ENCODE results near the gene MRPL46.

The MRPL46 gene

GRCh38 chr15:88433046-88433685 is 34.0 kb downstream of the MRPL46 start:
- Histone ChIP-seq H4K20me1 (ENCODE audit: insufficient read depth, low read length) (no peaks in the 10 kb centered on the region), H3K79me2 (ENCODE audit: insufficient read depth, low read length) (no peaks in the 10 kb centered on the region), H3K27ac (ENCODE audit: low read length) (no peak overlapping the region), H3K9ac (ENCODE audit: low read depth, low read length) (no peak overlapping the region), H3K4me2 (ENCODE audit: insufficient read depth, low read length) (no peak overlapping the region), H3K4me1 (ENCODE audit: insufficient read depth, low read length) (no peaks in the 10 kb centered on the region), H3K27me3 (ENCODE audit: insufficient read depth, low read length, poor library complexity) (no peaks in the 10 kb centered on the region), H3K4me3 (ENCODE audit: low read depth in 1 of 2, low read length in 2 of 2) (no peak overlapping the region), H3K36me3 (ENCODE audit: insufficient read depth, low read length) (no peaks in the 10 kb centered on the region), H3K9me3 (ENCODE audit: insufficient read depth, low read length, severe bottlenecking) (no peaks in the 10 kb centered on the region), H2AFZ (ENCODE audit: low read depth, low read length) (no peak overlapping the region)
- ATAC-seq (ENCODE audit: insufficient read depth, low read depth) (no peak), DNase-seq (no peak)
- TF ChIP-seq CTCF (IDR thresholded peaks at IDR 0.05; ENCODE audit: borderline replicate concordance, extremely low read depth, low read length, poor library complexity, severe bottlenecking): no peak

- no peak for ATAC-seq (ENCODE audit: insufficient read depth, low read depth)
These were observed 35.7 kb downstream of the MRPL46 start for GRCh38 chr15:88431441-88431840.

GRCh38 chr15:88430051-88430450 is 37.1 kb downstream of the MRPL46 start:
- no peak overlapping the region for H3K27ac ChIP-seq (ENCODE audit: low read length)

More at GRCh38 chr15:88431441-88431840, 35.7 kb downstream of the MRPL46 start:
- TF ChIP-seq CTCF (IDR thresholded peaks at IDR 0.05; ENCODE audit: borderline replicate concordance, extremely low read depth, low read length, poor library complexity, severe bottlenecking) (no peak), EZH2 (IDR thresholded peaks at IDR 0.05; ENCODE audit: borderline replicate concordance, low read depth, low read length, severe bottlenecking) (no peak)
- H3K27me3 ChIP-seq (ENCODE audit: insufficient read depth, low read length, poor library complexity): no peaks in the 10 kb centered on the region
- H3K9ac ChIP-seq (ENCODE audit: low read depth, low read length): no peak overlapping the region
- H3K4me2 ChIP-seq (ENCODE audit: insufficient read depth, low read length): no peak overlapping the region
- H3K36me3 ChIP-seq (ENCODE audit: insufficient read depth, low read length): no peaks in the 10 kb centered on the region
- H2AFZ ChIP-seq (ENCODE audit: low read depth, low read length): no peak overlapping the region
- H3K79me2 ChIP-seq (ENCODE audit: insufficient read depth, low read length): no peaks in the 10 kb centered on the region
- no peaks in the 10 kb centered on the region for H3K4me1 ChIP-seq (ENCODE audit: insufficient read depth, low read length)
- no peaks in the 10 kb centered on the region for H3K9me3 ChIP-seq (ENCODE audit: insufficient read depth, low read length, severe bottlenecking)
- no peak overlapping the region for H3K4me3 ChIP-seq (ENCODE audit: low read depth in 1 of 2, low read length in 2 of 2)
- H3K27ac ChIP-seq (ENCODE audit: low read length): no peak overlapping the region
- no peaks in the 10 kb centered on the region for H4K20me1 ChIP-seq (ENCODE audit: insufficient read depth, low read length)
- DNase-seq: no peak

More at GRCh38 chr15:88430051-88430450, 37.1 kb downstream of the MRPL46 start:
- Histone ChIP-seq H3K4me2 (ENCODE audit: insufficient read depth, low read length) (no peak overlapping the region), H3K27me3 (ENCODE audit: insufficient read depth, low read length, poor library complexity) (peaks cover 3% of the 10 kb centered on the region), H3K36me3 (ENCODE audit: insufficient read depth, low read length) (no peaks in the 10 kb centered on the region), H2AFZ (ENCODE audit: low read depth, low read length) (no peak overlapping the region), H3K9me3 (ENCODE audit: insufficient read depth, low read length, severe bottlenecking) (no peaks in the 10 kb centered on the region), H3K4me1 (ENCODE audit: insufficient read depth, low read length) (no peaks in the 10 kb centered on the region), H3K79me2 (ENCODE audit: insufficient read depth, low read length) (no peaks in the 10 kb centered on the region), H3K9ac (ENCODE audit: low read depth, low read length) (no peak overlapping the region), H4K20me1 (ENCODE audit: insufficient read depth, low read length) (no peaks in the 10 kb centered on the region), H3K4me3 (ENCODE audit: low read depth in 1 of 2, low read length in 2 of 2) (no peak overlapping the region)
- no peak for DNase-seq
- no peak for ATAC-seq (ENCODE audit: insufficient read depth, low read depth)
- no peak for TF ChIP-seq CTCF (IDR thresholded peaks at IDR 0.05; ENCODE audit: borderline replicate concordance, extremely low read depth, low read length, poor library complexity, severe bottlenecking)
- TF ChIP-seq EZH2 (IDR thresholded peaks at IDR 0.05; ENCODE audit: borderline replicate concordance, low read depth, low read length, severe bottlenecking): no peak
